ENCODE results near the gene PEAK3.

The PEAK3 gene, protein sequence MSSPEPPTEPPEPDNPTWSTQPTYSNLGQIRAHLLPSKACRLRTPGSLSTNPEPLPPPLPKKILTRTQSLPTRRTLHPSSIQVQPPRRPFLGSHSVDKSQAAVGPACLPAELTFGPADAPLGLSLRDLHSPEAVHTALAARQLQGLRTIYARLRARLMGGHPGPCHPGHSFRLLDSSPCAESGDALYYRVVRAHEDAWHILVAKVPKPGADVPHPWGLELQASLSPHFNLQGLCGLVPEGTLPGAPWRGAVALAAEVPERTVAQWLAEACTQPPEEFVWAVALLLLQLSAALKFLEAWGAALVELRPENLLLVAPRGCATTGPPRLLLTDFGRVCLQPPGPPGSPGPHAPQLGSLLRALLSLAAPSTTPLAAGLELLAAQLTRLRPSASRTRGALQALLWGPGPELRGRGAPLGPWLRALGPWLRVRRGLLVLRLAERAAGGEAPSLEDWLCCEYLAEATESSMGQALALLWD

DNA sequence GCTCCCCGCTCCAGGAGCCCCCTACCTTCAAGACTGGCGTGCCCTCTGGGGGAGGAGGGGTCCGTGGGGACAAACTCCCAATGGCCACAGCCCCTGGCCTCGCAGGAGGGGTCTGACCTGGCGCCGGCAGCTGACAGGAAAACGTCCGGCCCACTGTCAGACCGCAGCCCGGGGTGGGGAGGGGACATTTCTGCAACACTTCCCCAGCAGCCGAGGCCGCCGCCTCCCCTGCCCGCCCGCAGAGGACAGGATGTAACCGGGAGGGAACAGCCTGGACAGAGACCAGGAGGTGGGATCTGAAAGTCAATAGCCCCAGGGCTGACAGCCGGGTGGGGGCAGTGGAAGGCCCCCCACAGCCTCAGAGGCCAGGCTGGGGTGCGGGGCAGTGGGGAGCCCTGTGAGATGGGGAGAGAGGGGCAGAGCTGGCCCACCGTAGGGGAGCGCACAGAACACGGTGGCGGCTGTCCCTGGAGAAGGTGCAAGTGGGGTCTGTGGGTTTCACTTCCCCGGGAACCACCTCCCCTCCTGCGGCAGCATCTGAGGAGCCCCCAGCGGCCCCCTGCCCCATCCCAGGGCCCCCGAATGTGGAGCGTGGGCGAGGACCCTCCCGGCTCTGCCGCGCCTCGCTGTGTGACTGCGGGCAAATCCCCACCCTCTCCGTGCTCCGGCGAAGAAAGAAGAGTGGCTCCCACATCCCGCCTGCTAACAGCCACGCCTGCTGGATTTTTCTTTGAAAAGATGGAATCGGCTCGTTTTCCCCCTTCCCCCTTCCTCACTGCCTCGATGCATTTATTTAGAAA is at the start of gene PEAK3:
TSS of gene PEAK3 (minus strand) at position 114 of the 800 bp plus-strand sequence. CDS start 1,244 bp downstream, outside the sequence.
- no peak for DNase-seq

DNA sequence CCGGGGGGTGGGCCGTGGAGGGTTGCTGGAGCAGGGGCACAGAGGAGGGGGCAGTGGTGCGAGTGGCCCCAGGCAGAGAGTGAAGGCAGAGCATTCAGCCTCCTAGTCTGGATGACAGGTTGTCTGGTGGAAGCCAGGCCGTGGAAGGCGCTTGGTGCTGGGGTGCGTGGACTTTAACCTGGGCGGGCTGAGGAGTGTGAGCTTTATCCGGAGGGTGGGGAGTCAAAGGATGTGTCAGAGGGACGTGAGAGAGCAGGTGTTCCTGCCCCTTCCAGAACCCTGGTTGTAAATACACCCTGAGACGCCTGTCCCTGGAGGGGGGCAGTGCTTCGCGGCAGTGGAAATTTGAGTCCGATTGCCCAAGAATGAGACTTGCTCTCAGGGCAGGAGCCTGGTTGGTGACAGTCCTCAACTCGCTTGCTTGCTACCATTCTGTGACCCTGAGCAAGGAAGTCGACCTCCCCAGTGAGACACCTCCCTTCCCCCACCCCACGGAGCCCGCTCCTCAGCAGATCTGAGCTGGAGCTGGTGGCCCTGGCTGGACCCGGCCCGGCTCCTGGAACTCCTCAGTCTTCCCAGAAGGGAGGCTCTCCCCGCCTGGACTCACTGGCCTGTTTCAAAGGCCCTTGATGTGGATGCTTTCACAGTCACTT is 48.8 kb upstream of the PEAK3 start:
- DNase-seq, result peak; percentile 27

GRCh38 chr19:2330255-2330631 is 48.3 kb upstream of the PEAK3 start:
- no peak for DNase-seq

- no peak for DNase-seq
These were observed 47.5 kb upstream of the PEAK3 start for GRCh38 chr19:2329501-2329916.

DNA sequence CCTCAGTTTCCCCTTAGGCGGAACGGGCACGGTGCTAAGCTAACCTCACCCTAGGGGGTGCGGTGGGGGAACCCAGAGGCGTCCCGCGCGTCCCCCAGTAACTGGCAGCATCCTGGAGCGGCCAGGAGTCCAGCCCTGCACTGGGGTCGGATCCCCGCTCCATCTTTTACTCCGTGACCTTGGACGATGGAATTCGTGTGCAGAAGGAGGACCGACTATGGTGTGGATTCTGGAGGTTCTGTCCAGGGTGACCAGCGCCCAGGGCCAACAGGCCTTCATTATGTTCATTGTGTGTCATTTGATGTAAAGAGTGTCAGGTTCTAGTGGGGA is 47.1 kb upstream of the PEAK3 start:
- no peak for DNase-seq

GRCh38 chr19:2328401-2329148 is 46.6 kb upstream of the PEAK3 start, which contains the start of the genes LSM7 and SPPL2B:
LSM7 (minus strand) TSS chr19:2328586; CDS start chr19:2328566, 20 bp downstream.
SPPL2B (plus strand) TSS chr19:2328684; CDS start chr19:2328710, 26 bp downstream.
- peak; percentile 85 for DNase-seq

- DNase-seq, result peak; percentile 32
These were observed 45.9 kb upstream of the PEAK3 start for GRCh38 chr19:2327773-2328400.

- no peak for DNase-seq
These were observed 44.9 kb upstream of the PEAK3 start for GRCh38 chr19:2326699-2327360.

DNA sequence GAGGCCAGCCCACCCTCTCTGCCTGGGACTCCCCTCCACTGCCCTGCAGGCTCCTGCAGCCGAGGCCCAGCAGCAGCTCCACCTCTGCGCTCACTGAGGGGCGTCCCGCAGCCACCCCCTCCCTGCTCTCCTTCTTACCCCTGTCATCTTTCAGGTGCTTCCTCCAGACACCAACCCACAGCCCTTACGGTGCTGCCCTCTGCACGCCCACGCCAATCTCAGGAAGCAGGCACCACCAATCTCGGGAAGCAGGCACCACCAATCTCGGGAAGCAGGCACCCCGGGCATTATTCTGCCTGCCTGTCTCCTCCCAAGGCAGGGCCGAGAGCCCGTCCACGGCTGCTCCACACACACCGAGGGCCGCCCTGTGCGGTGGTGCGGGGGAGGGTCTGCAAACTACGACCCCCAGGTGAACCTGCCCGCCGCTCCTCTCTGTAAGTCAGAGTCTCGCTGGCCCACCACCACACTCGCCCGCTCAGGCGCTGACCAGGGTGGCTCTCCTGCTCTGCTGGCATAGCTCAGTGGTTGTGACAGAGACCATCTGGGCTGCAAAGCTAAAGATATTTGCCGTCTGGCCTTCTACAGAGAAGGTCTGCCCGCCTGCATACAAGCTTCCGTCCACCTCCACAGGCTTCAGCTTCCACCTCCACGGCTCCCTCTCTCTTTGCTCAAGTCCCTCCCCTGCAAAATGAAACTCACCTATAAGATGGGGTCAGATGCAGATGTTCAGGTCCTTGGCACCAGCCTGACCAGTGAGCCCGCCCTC is 43.5 kb upstream of the PEAK3 start:
- DNase-seq, result no peak

- DNase-seq, result no peak
These were observed 42.4 kb upstream of the PEAK3 start for GRCh38 chr19:2324220-2324948.

DNA sequence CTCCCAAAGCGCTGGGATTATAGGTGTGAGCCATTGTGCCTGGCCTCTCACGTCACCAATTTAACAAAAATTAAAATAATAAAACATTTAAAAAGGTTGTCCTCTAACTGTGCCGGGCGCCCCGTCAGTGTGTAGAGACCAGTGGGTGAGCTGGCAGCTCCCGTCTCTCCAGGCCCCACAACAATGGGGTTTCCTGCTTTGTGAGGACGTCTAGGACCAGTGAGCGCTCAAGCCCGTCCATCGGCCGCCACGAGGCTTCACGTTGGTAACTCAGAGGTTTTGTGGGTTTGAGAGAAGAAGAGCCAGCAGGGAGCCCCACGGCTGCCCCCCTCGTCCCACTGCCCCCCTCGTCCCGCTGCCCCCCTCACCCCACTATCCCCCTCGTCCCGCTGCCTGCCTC is 41.7 kb upstream of the PEAK3 start:
- no peak for DNase-seq

DNA sequence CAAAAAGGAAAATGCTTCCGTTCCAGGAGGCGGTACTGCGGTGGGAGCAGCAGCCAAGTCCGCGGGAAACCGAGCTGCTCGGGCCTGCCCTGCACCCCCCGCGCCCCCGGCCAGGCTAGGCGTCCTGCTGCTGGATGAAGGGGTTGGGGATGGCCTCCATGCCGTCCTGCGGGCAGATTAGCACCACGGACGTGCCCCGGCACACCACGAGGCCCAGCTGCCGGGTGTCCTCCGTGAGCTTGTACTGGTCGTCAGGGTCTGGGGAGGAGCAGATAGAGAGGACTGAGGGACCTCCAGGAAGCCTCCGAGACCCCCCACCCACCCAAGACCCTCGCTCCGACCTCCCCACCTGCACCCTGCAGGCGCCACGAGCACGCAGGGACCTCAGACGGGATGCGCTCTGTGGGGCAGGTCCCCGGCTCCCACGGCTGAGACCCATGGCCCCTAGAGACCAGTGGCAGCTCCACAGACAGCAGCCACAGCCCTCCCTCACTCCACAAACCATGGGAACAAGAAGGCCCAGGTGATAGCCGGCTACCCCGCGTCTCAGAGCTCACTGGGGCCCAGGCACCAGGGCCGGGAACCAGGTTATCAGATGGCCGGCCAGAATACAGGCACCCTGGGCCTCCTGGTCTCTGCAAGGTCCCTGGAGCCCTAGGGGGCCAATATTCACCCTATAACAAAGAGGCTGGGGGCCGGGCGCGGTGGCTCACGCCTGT is 39.7 kb upstream of the PEAK3 start:
- DNase-seq, result no peak

DNA sequence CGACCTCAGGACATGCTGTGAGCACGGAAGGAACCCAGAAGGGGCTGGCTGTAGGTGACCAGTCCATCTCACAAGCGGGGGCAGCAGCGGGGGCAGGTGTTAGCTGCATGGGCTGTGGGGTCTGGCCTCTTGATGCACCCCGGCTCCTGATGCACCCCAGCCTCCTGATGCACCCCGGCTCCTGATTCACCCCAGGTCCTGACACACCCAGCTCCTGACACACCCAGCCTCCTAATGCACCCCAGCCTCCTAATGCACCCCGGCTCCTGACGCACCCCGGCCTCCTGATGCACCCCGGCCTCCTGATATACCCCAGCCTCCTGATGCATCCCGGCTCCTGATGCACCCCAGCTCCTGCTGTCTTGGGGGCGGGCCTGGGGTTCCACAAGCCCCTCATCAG is 39.0 kb upstream of the PEAK3 start:
- DNase-seq, result no peak

GRCh38 chr19:2320049-2320448 is 38.1 kb upstream of the PEAK3 start:
- DNase-seq, result no peak

- no peak for DNase-seq
These were observed 37.6 kb upstream of the PEAK3 start for GRCh38 chr19:2319551-2319950.

- no peak for DNase-seq
These were observed 36.9 kb upstream of the PEAK3 start for GRCh38 chr19:2318923-2319322.

GRCh38 chr19:2317756-2318155 is 35.8 kb upstream of the PEAK3 start:
- no peak for DNase-seq

- DNase-seq, result no peak
These were observed 35.3 kb upstream of the PEAK3 start for GRCh38 chr19:2317300-2317699.

GRCh38 chr19:2315818-2316353 is 33.9 kb upstream of the PEAK3 start:
- no peak for DNase-seq
